NCI-H187 (cell line): ENCODE results near the gene MAB21L4.

Experiments used
- DNase-seq, 2 experiments: peaks; one replicate each; lab custom pipeline; 2025; lab: John Stamatoyannopoulos, UW

MAB21L4 gene

DNA sequence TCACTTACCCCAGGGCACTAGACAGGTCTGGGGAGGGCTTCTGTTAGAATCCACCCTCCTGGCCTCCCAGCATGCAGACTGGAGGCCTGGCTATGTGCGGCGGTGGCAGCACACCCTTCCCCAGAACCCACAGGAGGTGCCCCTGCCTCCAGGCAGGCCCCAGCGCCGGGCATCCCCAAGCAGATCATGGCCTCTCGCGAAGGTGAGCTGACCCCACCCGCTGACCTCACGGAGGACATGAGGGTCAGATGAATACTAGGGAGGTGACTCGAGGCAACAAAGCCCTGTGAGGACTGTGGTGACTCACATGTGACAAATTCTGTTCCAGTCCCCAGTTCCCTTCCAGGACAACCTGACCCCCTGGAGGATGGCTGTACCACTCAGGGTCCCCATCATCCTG lies 1.9 kb downstream of the MAB21L4 start:
- no peak for DNase-seq

DNA sequence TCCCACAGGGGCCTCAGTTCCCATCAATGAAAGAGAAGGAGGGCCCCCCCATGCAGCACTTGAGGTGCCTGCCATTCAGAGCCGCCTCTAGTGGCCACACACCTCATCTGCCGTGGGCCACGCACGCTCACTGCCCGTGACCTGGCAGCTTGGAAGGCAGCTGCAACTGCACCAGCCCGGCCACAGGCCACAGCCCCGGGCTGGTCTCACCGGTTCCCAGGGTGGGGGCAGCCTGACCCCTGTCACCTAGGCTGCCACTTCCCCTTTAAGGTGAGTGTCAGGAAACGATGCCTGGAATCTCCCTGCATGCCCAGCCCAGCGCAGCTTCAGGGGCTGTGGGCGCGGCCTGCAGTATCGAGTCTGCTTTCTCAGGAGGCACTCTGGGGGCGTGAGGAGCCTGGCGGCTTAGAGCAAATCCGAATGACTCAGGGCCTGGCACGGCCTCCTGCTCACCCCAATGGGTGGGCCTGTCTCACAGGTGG lies 2.6 kb downstream of the MAB21L4 start:
- DNase-seq, result no peak

DNA sequence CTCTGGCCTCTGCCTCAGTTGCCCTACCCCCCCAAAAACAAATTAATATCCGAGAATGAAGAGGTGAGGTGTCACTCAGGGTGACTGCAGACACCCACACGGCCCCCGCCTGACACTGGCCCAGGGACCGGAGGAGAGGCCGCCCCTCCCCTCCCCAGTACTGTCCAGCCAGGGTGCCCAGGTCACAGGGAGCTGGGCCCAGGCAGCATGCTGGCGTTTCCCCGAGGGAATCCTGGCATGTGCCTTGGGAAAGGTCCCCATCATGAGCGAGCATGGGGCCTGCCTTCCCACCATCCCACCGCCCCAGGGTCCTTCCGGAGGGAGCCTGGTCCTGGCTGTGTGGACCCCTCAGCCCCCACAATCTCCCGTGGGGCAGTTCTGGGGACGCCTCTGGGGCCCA lies 3.0 kb downstream of the MAB21L4 start:
- DNase-seq, result no peak

DNA sequence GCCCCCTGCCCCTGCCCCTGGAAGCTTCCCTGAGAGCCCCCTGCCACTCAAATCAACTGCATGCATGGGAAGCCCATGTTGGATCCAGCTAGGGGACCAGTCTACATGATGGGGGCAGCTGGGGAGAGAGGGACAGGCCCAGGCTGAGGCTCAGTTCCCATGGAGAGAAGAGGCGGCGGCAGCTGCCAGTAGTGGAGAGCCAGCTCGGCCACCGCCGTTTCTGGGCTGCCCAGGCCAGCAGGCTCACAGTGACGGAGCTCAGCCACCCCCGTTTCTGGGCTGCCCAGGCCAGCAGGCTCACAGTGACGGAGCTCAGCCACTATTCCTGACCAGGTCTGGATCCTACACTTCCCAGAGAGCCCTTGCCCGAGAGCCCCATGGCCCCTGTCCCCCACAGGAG lies 3.6 kb downstream of the MAB21L4 start:
- no peak for DNase-seq

DNA sequence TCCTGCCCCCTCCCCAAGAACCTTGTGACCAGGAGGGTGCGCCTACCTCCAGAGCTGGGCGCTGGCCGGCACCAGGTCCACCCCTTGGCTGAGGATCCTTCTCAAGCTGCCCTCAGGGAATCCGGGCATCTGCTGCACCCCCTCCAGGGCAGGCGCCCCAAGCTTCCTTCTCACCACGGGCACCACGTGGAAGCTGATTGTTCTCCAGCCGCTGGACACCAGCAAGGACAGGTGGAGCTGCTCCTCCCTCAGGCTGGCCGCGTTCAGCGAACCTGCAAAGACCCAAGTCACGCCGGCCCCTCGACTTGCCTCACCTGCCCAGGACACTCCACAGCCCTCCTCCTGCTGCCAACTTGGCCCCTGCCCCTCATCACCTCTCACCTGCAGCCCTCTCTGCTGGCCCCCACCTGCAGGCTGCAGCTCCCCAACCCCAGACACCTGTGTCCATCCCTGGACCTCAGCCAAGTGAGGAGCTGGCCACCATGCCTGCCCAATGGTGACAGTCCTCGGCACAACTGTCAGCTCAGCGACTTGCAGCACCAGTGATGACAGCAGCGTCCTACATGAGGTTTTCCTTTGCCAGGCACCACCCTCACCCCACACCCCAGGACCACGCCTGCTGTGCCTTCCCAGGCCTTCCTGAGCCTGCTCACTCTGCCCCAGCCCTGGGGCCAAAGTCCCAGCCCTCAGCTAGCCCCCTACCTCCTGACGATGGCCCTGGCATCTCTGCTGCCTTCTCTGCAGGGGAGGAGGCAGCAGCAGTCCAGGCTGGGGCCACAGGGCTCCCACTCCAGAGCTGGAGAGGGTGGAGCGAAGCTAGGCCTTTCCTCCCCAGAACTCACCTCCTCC lies 4.2 kb downstream of the MAB21L4 start:
- no peak for DNase-seq

DNA sequence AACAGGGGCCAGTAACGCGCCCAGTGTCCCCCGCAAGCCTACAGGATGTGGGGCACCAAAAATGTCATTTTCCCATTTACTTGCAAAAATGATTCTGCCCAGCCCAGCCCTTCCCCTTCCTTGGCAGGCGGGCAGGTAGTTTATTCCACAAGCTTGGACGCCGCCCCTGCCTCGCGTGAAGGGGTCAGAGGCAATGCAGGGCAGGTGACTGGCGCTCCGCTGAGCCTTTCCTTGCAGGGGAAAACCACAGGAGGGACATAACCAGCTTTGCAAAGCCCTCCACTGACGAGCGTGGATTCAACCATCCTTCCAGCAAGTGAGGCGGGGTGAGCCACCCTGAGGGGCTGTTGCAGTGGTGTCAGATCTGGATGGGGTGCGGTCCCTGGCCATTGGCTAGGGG lies 5.3 kb downstream of the MAB21L4 start:
- DNase-seq, result no peak

DNA sequence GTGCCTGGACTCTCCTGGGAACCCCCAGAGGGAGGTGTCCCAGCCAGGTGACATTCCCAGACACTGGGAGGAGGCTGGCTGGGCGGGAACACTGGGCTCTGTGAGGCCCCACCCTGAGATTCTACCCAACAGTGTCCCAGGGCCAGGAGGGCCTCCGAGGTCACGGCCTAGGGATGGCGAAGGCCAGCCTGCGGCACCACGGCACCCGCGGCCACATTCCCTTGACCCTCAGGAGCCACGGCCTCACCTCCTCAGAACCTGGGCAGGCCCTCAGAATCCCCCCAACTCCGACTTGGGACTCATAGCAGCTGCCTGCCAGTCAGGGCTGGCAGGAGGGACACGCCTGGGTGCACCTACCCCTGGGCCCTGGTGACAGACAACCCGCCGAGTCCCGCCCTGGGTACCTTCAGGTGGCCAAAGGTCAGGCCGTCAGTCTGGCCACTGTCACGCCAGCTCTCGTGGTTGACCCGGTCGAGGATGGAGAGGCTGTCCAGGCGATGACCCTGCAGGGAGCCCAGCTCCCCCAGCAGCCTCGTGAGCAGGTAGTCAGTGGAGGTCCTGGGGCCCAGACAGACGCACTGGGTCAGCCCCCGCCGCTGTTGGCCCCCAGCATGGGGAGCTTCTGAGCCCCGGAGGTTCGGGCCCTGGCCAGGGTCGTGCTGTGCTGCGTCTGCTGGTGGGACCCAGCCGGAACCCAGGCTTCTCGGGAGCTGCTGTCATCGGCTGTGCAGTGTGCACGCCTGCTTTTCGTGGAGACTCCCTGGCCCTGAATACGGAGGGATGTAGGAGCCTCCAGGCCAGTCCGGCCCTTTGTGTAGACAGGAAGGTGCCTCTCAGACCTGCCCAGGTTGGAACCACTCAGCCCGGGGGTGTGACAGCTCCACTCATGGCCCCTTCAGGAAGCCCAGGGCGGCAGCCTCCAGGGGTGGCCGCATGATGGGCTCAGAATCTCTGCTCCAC lies 6.1 kb downstream of the MAB21L4 start:
- no peak for DNase-seq

DNA sequence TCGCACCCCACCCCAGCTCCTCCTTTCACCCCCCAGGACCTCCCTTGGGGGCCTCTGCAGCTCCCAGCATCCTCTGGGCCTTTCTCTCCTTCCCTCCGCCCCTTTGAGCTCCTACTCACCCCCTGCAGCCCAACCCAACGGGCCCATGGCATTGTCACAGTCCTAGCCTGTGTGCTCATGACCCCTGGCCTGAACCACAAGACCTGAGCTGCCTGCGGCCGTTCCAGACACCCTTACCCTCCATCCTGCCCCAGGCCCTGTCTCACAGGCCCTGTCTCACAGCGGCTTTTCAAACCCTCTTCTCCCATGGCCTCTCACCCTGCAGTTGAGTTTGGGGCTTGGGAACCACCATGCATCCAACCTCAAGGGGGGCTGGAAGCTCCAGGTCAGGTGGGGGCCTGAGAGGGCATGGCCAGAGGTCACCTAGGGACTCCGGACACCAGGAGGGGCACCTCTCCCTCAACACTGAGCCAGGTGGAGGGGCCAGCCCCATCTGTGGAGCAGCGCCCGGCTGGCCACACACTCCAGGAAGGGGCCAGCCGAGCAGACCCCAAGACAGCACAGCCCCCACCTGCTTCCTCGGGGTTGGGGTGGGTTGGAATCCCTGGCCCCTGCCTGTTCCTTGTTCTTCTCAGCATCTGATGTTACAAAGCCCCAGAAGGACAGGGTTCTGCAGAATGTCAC lies 6.9 kb downstream of the MAB21L4 start:
- DNase-seq, result no peak

DNA sequence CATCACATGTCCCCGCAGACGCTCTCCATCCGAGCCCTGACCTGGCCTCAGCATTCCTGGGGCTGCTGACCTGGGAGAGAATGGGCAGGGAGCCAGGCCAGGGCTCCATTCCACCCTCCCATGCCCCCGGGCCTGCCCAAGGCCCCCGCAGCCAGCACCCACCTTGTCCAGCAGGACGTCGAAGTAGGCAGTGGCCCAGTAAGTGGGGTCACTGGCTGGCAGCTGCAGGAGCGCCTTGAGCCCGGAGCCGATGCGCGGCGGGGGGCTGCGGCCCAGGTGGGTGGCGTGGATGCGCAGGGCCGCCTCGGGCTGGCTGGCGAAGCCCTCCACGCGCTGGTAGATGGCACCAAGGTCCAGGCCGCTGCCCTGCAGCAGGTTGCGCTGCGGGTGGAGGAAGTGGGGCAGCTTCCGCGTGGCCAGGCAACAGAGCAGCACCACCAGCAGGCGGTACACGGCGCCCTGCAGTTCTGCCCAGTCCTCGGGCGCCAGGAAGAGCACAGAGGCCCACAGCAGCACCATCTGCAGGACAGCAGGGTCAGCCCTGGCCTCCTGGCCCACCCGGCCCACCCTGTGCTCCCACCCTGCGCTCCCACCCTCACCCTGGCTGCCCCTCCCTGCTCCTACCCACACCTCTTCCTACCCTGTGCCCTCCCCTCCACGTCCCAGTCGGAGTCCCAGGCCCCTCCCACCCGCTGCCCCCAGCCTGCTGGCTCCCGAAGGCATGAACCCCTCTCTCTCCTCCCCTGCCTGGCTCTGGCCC lies 7.6 kb downstream of the MAB21L4 start:
- DNase-seq, result no peak

DNA sequence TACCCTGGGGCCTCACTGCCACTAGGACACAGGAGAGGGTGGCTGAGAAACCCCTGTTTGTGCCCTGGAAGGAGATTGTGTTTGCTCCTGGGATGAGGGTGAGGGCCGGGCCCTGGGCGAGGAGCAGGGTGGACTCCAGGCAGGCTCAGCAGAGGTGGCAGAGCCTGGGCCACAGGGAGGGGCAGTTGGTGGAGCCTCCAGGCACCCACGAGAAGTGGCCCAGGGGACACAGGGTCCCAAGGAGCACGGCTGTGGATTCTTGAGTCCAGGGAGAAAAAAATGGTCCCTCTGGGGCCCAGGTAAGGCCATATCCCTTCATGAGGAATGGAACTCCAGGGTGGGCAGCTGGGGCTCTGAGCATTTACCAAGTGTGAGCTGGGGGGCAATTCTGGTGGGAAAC lies 8.3 kb downstream of the MAB21L4 start:
- DNase-seq, result no peak

DNA sequence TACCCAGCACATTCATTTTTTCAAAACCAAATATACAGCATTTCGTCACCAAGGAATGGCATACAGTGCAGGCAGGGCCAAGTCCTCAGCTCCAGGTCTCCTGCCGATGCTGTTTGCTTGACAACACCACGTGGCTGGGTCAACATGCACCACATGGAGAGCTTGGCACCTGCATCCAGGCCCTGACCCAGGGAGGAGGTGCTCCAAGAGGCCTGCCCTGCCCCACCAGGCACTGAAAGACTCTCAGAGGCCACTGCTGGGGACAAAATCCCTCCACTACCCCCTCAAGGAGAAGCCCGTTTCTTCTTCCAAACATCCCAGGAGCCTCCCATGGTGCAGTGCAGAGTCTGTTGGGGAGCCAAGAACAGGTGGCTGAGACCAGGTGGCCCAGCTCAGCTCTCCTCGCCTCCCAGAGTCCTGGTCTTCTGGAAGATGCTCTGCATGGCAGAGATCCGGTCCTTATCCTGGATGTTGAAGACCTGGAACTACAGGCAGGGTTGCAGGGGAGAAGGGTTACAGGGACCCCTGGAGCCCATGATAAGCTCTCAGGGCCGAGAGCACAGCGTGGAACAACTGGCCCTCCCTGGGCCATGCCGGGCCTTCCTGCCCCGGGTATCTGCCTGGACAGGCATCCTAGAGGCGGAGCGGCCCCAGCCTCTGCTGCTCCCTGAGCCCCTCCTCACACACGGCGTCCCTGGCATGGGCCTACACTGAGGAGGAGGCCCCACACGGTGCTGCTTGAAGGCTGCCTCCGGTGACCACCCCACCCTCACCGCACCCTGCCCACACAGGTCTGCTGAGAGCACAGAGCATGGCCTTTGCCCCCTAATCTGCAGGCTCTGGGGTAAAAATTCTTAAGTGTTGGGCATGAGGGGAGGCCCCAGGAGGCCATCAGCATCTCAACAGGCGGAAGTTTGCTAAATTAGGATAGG lies 9.0 kb downstream of the MAB21L4 start:
- no peak for DNase-seq

DNA sequence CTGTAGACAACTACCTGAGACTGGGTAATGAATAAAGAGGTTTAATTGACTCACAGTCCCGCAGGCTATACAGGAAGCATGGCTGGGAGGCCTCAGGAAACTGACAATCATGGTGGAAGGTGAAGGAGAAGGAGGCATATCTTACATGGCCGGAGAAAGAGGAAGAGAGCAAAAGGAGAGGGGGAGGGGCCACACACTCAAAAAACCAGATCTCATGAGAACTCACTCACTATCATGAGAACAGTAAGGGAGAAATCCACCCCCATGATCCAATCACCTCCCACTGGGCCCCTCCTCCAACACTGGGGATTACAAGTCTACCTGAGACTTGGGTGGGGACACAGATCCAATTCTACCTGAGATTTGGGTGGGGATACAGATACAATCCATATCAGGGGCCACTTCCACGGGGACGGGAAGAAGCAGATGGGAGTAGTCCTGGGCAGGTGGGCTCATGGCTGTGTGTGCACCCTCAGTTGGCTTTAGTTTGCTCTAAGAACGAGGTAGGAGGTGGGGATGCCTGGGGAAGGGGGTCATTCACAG lies 9.9 kb downstream of the MAB21L4 start:
- no peak for DNase-seq

DNA sequence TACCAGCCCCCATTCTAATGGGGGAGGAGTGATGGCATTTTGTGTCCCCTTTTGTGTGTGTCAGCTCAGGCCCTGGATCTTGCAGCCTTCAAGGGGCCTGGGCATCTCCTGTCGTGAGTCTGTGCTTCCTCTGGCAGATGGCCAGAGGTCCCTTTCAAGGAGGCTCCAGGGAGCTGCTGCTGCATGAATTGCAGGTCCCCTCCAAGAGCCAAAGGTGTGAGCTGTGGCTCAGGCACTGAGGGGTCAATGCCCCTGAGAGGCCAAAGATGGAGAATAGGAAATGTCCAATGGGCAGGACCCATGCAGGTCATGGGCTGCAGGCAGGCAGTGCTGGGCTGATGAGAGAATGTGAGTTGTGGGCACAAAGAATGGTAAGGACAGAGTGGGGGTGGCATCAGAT lies 10.4 kb downstream of the MAB21L4 start:
- no peak for DNase-seq

DNA sequence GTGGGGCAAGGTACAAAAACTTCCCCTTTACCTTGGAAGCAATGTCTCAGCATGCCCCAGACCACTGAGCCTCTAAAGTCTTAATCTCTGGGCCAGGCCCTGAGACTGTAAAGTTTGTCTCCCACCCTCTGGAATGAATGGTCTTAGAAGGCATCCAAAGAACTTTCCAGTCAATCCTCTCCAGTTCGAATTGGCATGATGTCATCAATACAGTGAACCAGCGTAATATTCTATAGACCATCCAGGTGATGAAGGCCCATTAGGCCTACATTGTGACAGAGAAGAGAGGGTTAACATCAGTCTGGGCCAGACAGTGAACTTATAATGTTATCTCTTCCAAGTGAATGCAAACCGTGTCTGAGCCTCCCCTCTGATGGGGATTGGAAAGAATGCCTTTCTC lies 11.2 kb downstream of the MAB21L4 start:
- no peak for DNase-seq

DNA sequence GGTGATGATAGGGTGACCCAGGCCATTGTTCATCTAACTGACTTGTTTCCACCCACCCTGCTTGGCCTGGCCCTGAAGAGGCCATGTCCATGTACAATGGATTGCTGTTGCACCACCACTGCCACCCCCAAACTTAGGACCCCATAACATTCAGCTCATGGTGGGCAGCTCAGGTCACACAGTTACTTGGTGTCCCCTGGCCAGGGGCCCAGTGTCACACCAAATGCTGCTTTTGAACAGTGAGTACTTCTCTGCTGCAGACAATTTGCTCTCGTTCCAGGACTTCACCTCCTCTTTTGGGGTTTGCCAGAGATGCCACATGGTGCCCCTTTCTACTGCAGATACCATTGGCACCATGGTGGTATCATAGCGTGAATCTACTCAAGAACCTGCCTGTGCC lies 11.7 kb downstream of the MAB21L4 start:
- DNase-seq, result no peak

DNA sequence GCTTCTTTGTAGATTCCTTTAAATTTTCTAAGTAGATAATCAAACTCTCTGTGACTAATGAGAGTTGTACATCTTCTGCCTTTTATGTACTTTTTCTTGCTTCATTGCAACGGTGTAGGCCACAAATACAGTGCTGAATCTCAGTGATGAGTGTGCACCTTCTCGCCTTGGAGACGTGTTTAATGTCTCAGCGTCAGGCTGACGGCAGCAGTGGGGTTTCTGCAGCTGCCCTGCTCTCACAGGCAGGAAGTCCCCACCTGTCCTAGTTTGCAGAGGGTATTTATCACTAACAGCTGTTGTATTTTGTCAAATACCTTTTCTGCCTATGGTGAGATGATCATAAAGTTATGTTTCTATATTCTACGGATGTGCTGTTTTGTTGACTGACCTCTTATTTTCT lies 14.0 kb downstream of the MAB21L4 start:
- DNase-seq, result no peak

DNA sequence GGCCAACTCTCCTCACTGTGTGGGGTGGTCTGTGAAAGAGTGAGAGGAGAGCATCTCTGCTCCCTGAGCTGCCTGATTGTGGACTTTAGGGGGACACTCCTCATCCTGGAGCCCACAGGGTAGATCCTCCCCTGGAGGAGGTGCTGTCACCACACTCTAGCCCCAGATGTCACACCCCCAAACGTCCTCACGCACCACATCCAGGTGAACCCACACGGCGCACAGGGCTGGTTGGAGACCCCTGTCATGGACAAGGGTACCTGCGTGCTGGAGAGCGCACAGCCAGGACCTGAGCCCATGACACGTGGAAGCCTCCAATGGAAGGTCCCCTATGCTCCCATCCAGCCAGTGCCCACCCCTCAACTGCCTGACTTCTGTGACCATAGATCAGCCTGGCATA lies 16.9 kb downstream of the MAB21L4 start:
- DNase-seq, result no peak

DNA sequence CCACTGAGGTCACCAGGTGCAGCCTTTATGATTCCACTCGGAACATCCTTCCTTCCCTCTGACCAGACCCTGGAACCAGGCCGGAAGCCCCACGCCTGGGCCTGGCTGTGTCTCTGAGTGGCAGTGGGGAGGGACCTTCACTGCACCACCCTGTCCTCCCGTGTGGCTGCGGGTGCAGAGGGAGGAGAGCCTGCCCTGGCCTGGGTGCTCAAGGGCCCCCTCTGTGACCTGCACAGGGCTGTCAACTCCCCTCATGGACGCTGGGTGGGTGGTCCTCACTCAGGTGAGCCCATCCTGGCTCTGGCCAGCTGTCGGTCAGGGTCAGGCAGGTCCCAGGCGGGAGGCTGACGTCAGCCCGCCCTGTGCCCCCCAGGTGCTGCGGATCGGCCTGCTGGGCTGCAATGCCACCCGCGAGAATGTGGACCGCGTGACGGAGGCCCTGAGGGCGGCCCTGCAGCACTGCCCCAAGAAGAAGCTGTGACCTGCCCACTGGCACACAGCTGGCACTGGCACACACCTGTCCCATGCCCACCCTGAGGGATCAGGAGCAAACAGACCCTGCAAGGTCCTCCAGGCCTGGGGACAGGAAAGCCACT lies 17.5 kb downstream of the MAB21L4 start:
- DNase-seq, result no peak

DNA sequence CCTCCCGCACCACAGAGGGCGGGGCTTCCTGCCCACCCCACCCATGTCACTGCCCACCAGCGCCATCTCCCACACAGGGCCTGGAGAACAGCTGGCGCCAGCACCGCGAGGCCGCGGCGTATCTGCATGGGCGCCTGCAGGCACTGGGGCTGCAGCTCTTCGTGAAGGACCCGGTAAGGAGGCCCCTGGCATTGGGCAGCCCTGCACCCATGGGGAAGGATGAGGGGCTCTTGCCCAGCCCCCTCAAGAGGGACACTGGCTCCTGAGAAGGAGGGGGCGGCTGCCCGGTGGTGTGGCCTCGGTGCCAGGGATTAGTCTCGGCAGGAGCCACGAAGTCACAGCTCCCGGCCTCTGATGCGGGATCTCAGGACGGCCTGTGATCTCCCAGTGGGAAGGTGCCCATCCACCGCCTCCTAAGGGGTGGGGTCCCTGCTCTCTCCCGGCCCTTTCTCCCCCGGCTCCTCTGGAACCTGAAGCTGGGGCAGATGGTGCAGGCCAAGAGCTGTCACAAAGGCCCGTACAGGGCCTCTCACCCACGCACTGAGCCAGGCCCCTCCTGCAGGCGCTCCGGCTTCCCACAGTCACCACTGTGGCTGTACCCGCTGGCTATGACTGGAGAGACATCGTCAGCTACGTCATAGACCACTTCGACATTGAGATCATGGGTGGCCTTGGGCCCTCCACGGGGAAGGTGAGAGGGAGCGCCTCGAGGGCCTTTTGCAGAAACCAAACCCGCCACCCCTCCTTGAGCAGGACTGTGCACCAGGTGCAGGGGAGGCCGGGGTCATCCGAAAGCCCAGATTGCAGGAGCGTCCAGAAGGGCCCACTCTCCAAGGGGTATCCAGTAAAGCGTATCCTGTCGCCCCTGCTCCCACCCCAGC lies 18.3 kb downstream of the MAB21L4 start:
- no peak for DNase-seq
